Hepatocyte (in vitro differentiated cells): ENCODE results near the gene FLII. TPM values are rescaled to one million over a fixed set of nuclear protein-coding genes. Genes with fewer than 3 reads are reported as not detected.

Experiments
- DNase-seq: peaks from one replicate; pipeline ENCODE4 v3.0.0-alpha.2; 2016; ENCODE audit warnings: low spot score
- H2AFZ ChIP-seq: fragments of 200-600 bp; sonication (generic); 2 replicates; pipeline ENCODE4 v1.6.0; 2016; ENCODE audit warnings: antibody characterized with exemption, mild to moderate bottlenecking
- H3K27ac ChIP-seq: fragments of 200-600 bp; sonication (generic); 2 replicates; pipeline ENCODE4 v1.5.1; 2016; ENCODE audit warnings: mild to moderate bottlenecking
- H3K27me3 ChIP-seq: fragments of 200-600 bp; sonication (generic); 2 replicates; pipeline ENCODE4 v1.6.1; 2016
- H3K36me3 ChIP-seq: fragments of 200-600 bp; sonication (generic); replicated peaks from 2 replicates; pipeline ENCODE4 v1.5.1; 2016; ENCODE audit warnings: low read depth; ENCODE audit not compliant: insufficient read depth
- H3K4me1 ChIP-seq: fragments of 200-600 bp; sonication (generic); 2 replicates; pipeline ENCODE4 v1.5.1; 2016; ENCODE audit warnings: mild to moderate bottlenecking, moderate library complexity; ENCODE audit not compliant: insufficient read depth
- H3K4me2 ChIP-seq: fragments of 200-600 bp; sonication (generic); 2 replicates; pipeline ENCODE4 v1.6.0; 2016
- H3K4me3 ChIP-seq: fragments of 200-600 bp; sonication (generic); 2 replicates; pipeline ENCODE4 v1.5.1; 2016; ENCODE audit warnings: mild to moderate bottlenecking
- H3K79me2 ChIP-seq: fragments of 200-600 bp; sonication (generic); 2 replicates; pipeline ENCODE4 v1.6.0; 2017; ENCODE audit warnings: mild to moderate bottlenecking
- H3K9me2 ChIP-seq: fragments of 200-600 bp; sonication (generic); replicated peaks from 2 replicates; pipeline ENCODE4 v1.6.0; 2017; ENCODE audit warnings: mild to moderate bottlenecking; ENCODE audit not compliant: insufficient read depth
- H3K9me3 ChIP-seq: fragments of 200-600 bp; sonication (generic); 2 replicates; pipeline ENCODE4 v1.5.1; 2016; ENCODE audit warnings: low read depth, mild to moderate bottlenecking
- H4K20me1 ChIP-seq: fragments of 200-600 bp; sonication (generic); 2 replicates; pipeline ENCODE4 v1.6.0; 2016; ENCODE audit warnings: mild to moderate bottlenecking; ENCODE audit not compliant: insufficient read depth, poor library complexity, severe bottlenecking
- EZH2 ChIP-seq: fragments of 200-600 bp; sonication (generic); IDR thresholded peaks from 2 replicates; pipeline ENCODE4 v1.6.1; 2016; ENCODE audit warnings: antibody characterized with exemption, mild to moderate bottlenecking, borderline replicate concordance
- EZH2phosphoT487 ChIP-seq: fragments of 200-600 bp; sonication (generic); IDR thresholded peaks from one replicate; pipeline ENCODE4 v1.6.1; 2018; ENCODE audit warnings: antibody characterized with exemption, mild to moderate bottlenecking, low read depth, moderate library complexity; ENCODE audit not compliant: unreplicated experiment, severe bottlenecking
- WGBS: methylation state at CpG from one replicate; pipeline ENCODE4 v1.1.6; 2016; ENCODE audit warnings: low lambda C conversion rate; ENCODE audit errors: missing lambda C conversion rate; 5-methylcytosine and 5-hydroxymethylcytosine counted together
- polyA plus RNA-seq: library from polyadenylated mRNA; unstranded; fragments of >200 nt; fragmentation: Nextera tagmentation; extraction: Ambion mirVana; gene quantifications from 2 replicates; pipeline ENCODE4 v1.2.1, GENCODE V29; 2016
- total RNA-seq: library from RNA; depleted of rRNA; stranded (reverse); fragments of >200 nt; gene quantifications from 2 replicates; pipeline ENCODE4 v1.2.3, GENCODE V29; 2014
- TF ChIP-seq, protein P1 (sequence below): fragments of 200-600 bp; sonication (generic); IDR thresholded peaks from 2 replicates; pipeline ENCODE4 v1.5.1; 2016; ENCODE audit warnings: antibody characterized with exemption, mild to moderate bottlenecking; ENCODE audit not compliant: poor library complexity

The FLII gene
- total and polyA plus RNA-seq, 2 experiments from 2014 or later: 142 to 188 TPM

DNA sequence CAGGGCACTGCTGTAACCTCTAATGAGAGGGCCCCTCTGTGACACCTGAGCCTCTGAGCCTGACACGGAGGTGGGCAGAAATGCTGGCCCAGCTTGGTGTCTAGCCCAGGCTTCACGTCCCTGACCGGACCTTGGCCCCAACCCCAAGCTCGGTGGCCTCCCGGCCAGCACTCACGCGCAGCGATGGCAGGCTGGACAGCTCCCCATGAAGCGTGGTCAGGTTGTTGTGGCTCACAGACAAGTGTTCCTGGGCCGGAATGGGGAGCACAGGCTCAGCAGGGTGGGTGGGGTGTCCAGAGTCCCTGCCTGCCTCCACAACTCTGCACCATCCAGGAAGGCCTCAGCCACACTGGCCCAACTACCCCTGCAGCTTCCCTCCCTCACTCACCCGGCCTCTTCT, 2.2 kb downstream of the FLII start:
- Histone ChIP-seq H3K9me2 (no peaks in the 10 kb centered on the region), H3K36me3 (no peaks in the 10 kb centered on the region), H4K20me1 (peaks cover 20% of the 10 kb centered on the region), H3K9me3 (no peaks in the 10 kb centered on the region), H3K4me1 (peaks cover 17% of the 10 kb centered on the region), H3K4me2 (peak overlapping the region; percentile 93), H3K27me3 (no peaks in the 10 kb centered on the region), H3K79me2 (peaks cover 36% of the 10 kb centered on the region), H3K4me3 (no peak overlapping the region), H3K27ac (no peak overlapping the region), H2AFZ (no peak overlapping the region)
- 89% methylated on average over 11 of the region's 11 CpGs for WGBS
- no peak for DNase-seq
- TF ChIP-seq EZH2: no peak
- TF ChIP-seq EZH2phosphoT487: no peak
- TF ChIP-seq, protein P1, sequence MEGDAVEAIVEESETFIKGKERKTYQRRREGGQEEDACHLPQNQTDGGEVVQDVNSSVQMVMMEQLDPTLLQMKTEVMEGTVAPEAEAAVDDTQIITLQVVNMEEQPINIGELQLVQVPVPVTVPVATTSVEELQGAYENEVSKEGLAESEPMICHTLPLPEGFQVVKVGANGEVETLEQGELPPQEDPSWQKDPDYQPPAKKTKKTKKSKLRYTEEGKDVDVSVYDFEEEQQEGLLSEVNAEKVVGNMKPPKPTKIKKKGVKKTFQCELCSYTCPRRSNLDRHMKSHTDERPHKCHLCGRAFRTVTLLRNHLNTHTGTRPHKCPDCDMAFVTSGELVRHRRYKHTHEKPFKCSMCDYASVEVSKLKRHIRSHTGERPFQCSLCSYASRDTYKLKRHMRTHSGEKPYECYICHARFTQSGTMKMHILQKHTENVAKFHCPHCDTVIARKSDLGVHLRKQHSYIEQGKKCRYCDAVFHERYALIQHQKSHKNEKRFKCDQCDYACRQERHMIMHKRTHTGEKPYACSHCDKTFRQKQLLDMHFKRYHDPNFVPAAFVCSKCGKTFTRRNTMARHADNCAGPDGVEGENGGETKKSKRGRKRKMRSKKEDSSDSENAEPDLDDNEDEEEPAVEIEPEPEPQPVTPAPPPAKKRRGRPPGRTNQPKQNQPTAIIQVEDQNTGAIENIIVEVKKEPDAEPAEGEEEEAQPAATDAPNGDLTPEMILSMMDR: no peak

DNA sequence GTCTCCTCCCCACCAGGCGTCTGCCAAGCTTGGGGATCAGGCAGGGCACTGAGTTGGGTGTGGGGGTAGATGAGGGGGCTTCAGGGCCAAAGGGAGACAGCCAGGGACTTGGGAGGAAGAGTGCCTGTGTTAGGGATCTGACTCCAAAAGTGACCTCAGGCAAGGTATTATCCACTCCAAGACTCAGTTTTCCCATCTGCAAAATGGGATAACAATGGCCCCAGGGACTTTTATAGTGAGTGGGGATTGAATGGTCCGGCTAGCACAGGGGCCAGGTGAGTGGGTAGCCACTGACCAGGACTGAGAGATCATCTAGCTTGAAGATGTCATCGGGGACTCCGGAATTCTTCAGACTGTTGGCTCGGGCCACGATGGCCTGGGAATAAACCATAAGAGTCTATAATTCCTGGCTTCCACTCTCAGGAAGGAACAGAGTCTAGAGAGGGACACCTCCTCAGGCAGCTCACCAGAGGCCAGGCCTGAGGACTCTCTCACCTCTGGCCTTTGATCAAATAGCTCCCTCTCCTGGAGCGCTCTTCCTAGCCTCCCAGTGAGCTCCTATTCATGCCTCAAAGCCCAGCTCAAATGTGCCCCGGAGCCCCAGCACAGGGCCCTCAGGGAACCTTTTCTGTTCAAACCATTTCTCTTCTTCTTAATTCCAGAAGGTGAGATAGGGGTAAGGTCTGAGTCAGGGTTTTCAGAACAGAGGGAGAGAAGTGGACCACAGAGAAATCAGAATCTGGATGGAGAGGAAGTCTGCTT, 3.5 kb downstream of the FLII start:
- no peak for TF ChIP-seq EZH2phosphoT487
- no peak for TF ChIP-seq EZH2
- TF ChIP-seq, protein P1: no peak
- Histone ChIP-seq H3K9me3 (no peaks in the 10 kb centered on the region), H2AFZ (no peak overlapping the region), H3K9me2 (no peaks in the 10 kb centered on the region), H3K27me3 (no peaks in the 10 kb centered on the region), H3K4me2 (no peak overlapping the region), H3K36me3 (no peaks in the 10 kb centered on the region), H3K4me3 (no peak overlapping the region), H3K79me2 (peaks cover 34% of the 10 kb centered on the region), H3K4me1 (peaks cover 15% of the 10 kb centered on the region), H3K27ac (no peak overlapping the region), H4K20me1 (peaks cover 20% of the 10 kb centered on the region)
- 97% methylated on average over 8 of the region's 8 CpGs for WGBS
- no peak for DNase-seq

DNA sequence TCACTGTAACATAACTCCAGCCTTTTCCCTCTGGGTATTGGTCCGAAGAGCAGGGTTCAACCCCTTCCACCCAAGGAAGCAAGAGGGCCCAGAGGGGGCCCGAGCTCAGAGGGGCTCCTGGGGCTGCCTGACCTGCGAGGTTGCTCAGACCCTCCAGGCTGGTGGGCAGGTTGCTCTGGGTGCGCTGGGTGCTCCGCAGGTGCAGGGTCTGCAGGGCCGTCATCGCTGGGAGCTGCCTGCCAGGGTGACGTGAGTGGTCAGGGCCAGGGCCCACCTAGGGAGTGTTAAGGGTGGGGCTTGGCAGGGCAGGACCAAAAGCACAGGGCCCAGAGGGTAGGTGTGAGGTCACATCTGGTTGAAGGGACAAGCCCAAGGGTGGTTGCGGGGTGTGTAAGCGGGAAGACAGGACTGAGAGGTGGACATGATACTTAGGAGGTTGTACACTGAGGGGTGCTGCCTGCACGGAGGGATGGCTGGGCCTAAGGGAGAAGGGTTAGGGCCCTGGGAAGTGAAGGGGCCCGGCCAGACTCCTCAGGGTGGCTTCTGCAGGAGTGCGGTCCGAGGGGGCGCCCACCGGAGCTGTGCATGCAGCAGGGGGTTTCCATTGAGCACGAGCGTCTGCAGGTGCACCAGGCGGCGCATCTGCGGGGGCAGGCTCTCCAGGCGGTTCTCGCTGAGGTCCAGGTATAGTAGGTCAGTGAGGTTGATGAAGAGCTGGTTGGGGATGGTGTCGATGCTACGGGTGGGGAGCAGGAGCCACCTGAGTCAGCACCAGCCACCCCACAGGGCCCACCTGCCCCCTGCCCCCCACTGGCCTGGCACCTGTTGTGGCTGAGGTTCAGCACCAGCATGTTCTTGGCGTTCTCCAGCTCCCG, 4.4 kb downstream of the FLII start:
- Histone ChIP-seq H3K27me3 (no peaks in the 10 kb centered on the region), H4K20me1 (peaks cover 20% of the 10 kb centered on the region), H3K79me2 (peaks cover 34% of the 10 kb centered on the region), H3K4me3 (no peak overlapping the region), H3K4me2 (no peak overlapping the region), H3K36me3 (no peaks in the 10 kb centered on the region), H3K9me2 (no peaks in the 10 kb centered on the region), H3K9me3 (no peaks in the 10 kb centered on the region), H3K27ac (no peak overlapping the region), H3K4me1 (peaks cover 15% of the 10 kb centered on the region), H2AFZ (no peak overlapping the region)
- DNase-seq: no peak
- whole genome bisulfite sequencing: 96% methylated on average over 27 of the region's 27 CpGs
- TF ChIP-seq, protein P1: no peak
- TF ChIP-seq EZH2 (no peak), EZH2phosphoT487 (no peak)
